Limb (tissue), 2 donors: ENCODE measurements around the gene STYK1.

Experiments
- DNase-seq, 2 donors: peaks; one replicate each; pipeline ENCODE4 v3.0.0-alpha.2; 2016; ENCODE audit errors: extremely low spot score in 2 of 2

The STYK1 gene, protein sequence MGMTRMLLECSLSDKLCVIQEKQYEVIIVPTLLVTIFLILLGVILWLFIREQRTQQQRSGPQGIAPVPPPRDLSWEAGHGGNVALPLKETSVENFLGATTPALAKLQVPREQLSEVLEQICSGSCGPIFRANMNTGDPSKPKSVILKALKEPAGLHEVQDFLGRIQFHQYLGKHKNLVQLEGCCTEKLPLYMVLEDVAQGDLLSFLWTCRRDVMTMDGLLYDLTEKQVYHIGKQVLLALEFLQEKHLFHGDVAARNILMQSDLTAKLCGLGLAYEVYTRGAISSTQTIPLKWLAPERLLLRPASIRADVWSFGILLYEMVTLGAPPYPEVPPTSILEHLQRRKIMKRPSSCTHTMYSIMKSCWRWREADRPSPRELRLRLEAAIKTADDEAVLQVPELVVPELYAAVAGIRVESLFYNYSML

DNA sequence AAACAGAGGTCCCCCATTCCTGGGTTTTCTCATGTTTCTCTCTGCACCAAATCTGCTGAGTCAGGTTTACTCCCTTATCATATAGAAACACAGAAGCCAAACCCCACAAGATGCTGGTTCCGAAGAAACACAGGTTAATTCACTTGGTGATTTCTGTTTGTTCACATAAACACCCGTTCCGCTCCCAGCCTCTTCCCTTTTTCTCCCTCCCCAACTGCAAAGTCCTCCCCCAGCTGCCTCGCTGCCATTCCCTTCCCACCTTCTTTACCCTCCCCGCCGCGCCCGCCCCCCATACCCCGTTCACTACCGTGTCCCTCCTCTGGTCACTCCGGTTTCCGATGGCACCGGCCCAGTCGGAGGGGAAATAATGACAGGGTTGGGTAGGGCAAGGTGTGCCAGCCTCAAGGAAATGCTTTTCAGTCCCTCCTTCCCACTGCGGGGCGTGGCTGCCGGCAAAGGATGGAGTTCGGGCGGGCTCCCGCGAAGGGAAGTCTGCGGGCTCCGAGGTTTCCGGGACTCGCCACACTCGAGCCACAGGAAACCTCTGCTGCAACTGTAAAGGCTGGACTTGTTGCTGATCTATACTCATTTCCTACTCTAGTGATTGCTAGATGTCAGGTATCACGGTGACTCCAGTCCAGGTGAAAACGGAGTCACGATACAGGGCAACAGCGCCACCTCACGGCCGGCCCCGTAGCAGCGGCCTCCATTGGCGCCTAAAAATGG lies at the start of gene STYK1:
STYK1 (minus strand) TSS at position 394 of the 726 bp plus-strand sequence. CDS start 39,434 bp downstream, outside the sequence.
- DNase-seq, result peak; percentile 28 to 77

- peak; percentile 85 to 87 for DNase-seq
These were observed 49.3 kb upstream of the STYK1 start, which contains the start of gene YBX3 for GRCh38 chr12:10722905-10723746. YBX3 (minus strand) TSS chr12:10723323; CDS start chr12:10723111, 212 bp downstream.

DNA sequence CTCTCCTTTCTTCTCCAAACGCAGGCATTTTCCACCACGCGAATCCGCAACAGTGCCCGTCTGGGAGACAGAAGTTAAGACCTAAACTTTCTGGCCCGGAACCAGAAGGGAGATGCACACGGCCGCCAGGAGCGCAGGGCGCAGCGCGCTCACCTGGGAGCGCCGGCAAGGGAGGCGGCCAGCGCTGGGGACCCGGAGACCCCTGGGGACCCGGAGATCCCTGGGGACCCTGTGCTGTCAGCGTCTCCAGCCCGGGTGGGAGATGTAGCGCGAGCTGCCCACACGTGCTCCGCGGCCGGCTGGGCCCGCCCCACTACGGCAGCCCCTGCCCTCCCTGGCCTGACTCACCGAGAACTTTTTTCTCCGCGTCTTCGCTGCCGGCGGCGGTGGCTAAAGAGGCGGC lies 48.7 kb upstream of the STYK1 start:
- peak in 1 of 2 donors; percentile 79 for DNase-seq

- peak; percentile 90 to 92 for DNase-seq
These were observed 48.0 kb upstream of the STYK1 start for GRCh38 chr12:10721651-10722501.

GRCh38 chr12:10720974-10721650 lies 47.3 kb upstream of the STYK1 start:
- no peak for DNase-seq

DNA sequence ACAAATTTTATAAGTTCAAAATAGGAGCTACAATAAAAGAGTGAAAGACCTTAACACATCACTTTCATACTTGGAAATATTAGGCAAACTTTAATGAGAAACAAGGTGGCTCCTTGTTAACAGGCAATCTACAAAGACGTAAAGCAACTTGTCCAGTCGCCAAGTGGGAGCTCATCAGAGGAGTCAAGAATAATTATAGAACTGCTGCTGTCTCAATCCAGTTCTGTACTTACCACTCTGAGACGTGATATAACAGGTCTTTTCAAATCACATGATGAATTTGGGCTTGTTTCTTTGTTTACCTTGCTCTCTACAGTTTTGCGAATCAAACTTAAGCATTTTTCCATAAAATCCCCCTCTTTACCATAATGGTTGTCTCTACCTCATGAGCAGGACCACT lies 45.6 kb upstream of the STYK1 start:
- no peak for DNase-seq

- peak; percentile 33 to 71 for DNase-seq
These were observed 44.5 kb upstream of the STYK1 start for GRCh38 chr12:10718279-10718821.

DNA sequence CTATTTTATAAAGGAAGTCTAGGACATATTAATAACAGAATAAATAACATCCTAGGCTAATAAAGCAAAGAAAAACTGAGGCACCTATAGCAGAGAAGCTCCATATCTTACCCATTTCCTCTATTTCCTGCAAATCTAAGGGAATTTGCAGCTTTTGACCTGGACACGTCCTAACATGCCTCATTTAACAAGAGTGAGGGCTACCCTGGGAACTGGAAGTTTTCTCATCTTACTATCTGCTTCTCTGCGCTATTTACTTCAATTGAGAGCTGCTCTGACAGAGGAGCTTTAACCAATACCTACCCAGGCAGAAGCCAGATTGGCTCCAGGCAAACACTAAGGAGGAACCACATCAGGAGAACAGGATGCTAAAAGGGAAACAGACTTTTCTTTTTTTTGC lies 43.6 kb upstream of the STYK1 start:
- no peak for DNase-seq

GRCh38 chr12:10716704-10717315 lies 43.0 kb upstream of the STYK1 start:
- DNase-seq, result peak; percentile 35 to 47

GRCh38 chr12:10716277-10716676 lies 42.4 kb upstream of the STYK1 start:
- DNase-seq, result no peak

DNA sequence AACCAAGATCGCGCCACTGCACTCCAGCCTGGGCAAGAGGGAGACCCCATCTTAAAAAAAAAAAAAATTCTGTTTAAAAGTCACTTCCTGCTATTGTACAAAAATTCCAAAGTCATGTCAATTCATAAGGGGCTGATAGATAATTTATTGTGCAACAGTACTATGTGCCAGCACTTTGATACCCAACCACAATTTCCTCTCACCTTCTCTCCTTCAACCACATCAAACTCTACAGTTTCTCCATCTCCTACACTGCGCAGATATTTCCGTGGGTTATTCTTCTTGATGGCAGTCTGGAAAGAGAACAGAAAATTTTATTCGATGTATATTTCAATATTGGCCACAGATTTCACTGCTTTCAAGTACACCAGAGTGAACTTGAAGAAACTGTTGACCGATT lies 41.6 kb upstream of the STYK1 start:
- DNase-seq, result no peak

- no peak for DNase-seq
These were observed 36.0 kb upstream of the STYK1 start for GRCh38 chr12:10709808-10710207.

DNA sequence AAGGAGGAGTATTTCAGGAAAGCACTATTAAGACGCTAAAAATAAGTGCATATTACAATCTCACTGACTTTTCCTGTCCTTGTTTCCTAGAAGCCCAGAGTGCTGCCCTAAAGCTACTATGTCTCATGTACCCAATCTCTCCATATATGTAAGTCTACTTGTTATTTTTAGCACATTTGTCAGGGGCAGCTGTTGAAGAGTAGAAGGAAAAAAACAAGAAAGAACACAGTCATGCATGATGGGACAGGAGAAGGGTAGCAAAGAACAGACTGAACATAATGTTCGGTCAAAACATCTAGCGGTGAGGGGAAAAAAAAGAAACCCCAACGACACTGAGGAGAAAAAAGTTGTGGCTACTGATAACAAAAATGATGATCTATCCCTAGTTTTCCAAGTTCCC lies 35.0 kb upstream of the STYK1 start:
- no peak for DNase-seq

GRCh38 chr12:10705655-10706054 lies 31.8 kb upstream of the STYK1 start:
- DNase-seq, result no peak

DNA sequence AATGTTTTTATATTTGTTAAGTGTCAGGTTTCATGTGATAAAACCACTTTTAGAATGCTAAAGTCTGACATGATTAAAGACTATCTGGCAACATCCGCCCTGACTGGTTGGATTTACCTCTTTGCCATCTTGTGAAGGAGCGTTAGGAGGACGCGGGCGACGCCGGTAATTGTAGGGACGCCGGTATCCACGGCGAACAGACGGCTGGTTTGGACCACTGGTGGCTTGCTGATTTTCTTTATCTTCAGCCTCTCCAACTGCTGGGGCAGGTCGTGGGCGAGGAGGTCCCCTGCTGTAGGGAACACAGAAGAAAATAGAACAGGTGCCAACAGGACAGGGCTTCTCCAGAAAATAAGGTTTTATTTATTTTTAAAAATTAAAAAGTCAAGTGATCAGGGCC lies 28.0 kb upstream of the STYK1 start:
- DNase-seq, result no peak

DNA sequence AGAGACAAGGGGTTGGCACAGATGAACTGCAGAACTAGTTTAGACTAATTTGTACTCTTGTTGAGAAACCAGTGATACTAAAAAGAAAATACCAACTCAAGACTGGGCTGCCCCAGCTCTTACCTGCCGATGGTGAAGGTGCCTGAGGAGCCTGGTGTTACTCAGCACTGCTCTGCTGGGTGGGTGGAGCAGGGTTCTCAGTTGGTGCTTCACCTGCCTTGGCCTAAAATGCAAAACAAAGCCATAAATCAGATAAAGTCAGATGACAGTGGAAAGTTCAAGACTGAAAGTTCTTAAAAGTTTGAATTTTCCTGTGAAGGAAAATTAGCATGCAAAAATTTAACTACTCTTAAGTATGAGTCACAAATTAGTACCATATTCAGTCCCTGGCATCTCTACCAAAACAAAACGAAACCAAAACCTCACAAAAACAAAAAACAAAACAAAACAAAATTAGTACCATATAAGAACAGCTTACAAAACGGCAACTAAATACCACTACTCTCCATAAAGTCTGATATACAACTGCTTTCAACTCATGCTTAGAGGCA lies 27.4 kb upstream of the STYK1 start:
- DNase-seq, result no peak

GRCh38 chr12:10700581-10700980 lies 26.7 kb upstream of the STYK1 start:
- no peak for DNase-seq

- DNase-seq, result no peak
These were observed 24.0 kb upstream of the STYK1 start for GRCh38 chr12:10697862-10698261.

DNA sequence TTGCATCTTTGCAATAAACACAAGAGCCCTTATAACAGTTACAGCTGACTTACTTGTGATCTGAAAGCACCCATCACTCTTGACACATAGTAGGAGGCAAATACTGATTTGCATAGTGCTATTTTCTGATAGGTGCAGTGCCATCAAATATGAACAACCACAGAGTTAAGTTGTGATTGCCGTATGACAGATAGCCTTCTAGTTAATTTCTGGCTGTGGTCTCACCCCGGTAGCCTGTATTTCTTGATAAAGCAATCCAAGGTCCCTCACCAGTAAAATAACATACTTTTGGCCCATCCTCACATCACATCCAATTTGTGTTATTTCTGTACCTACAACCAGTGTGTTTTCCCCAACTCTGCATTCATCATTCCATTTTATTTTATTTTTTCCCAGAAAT lies 23.3 kb upstream of the STYK1 start:
- DNase-seq, result no peak
